OCI-M2 (cell line): ENCODE measurements around the gene TEN1.
"Not testable (repeated sequence)": the region's sequence is repeated elsewhere in the genome, so short reads cannot be mapped to it uniquely, and the experiment has no call there.

ENCODE experiments used
- DNase-seq: peaks from one replicate; lab custom pipeline; 2025; ENCODE audit not compliant: unreplicated experiment; lab: John Stamatoyannopoulos, UW

Gene TEN1

GRCh38 chr17:76024353-76024752, 45.3 kb downstream of the TEN1 start:
- no peak for DNase-seq

- DNase-seq, result no peak
Observed at GRCh38 chr17:76025294-76025693, 46.3 kb downstream of the TEN1 start.

DNA sequence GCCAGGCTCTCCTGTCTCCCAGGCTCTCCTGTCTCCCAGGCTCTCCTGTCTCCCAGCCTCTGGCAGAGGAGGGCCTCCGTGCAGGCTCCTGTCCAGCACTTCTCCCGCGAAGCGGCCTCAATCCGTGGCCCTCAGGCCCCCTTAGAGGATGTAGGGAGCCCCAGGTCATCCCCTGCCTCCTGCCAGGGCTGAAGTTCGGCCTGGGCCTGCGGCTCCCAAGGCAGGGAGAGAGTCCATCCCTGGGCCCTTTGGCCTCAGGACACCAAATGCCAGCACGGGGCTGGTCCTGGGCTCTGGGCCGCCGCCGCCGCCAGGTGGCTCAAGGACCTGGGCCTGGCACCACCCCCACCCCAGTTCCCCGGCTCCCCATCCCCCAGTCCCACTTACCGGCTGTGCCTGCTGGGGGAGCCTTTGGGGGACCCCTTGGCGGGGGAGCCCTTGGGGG, 47.7 kb downstream of the TEN1 start:
- DNase-seq, result no peak

DNA sequence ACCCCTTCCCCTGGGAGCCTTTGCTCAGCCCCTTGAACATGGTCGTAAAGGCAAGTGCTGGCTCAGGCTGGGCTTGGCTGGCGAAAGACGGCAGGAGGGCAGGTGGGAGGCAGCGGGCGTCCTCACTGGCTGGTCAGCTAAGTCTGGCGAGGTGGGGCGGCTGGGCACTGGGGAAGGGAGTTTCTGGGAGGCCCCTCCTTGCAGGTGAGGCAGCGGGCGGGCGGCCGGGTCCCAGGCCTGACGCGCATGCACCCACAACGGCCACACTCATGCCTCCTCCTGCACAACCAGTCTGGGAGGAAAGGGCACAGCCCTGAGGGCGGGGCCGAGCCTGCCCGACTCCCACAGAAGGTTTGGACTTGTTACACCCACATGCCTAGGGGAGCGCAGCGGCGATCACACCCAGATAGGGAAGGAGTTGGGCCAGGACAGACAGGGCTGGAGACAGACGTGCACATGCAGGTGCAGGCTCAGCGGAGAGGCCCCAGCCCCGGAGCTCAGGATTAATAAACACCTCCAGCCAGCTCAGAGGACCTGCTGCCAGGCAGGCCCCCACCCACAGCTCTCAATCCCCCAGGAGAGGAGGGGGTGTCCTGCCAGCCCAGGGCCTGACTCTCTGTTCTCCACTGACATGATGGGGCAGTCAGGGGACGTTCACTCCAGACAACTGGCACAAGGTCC, 48.3 kb downstream of the TEN1 start, which contains the start of gene EVPL:
TSS of gene EVPL (minus strand) at position 148 of the 681 bp plus-strand sequence. CDS start at position 40, 108 bp downstream.
- no peak for DNase-seq

- no peak for DNase-seq
Observed at GRCh38 chr17:76032073-76032779, 53.2 kb downstream of the TEN1 start.

GRCh38 chr17:76032780-76033108, 53.7 kb downstream of the TEN1 start:
- DNase-seq, result no peak

DNA sequence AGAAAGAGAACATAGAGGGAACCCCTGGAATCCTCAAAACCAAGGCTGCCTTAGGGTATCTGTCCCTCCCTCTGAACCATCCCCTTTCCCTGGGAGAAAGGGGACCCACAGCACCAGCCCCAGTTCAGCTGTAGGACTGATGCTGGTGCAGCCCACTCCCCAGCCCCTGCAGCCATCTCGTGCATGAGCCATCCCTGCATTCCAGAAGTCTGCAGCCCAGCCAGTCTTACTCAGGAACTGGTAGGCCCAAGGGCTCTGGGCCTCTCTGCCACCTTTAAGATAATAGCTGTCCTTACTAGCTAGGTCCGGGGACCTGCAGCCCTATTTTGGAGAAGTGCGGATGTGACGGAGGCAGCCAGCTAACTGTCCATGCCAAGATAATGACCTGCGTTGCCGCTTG, 54.1 kb downstream of the TEN1 start:
- DNase-seq, result no peak

DNA sequence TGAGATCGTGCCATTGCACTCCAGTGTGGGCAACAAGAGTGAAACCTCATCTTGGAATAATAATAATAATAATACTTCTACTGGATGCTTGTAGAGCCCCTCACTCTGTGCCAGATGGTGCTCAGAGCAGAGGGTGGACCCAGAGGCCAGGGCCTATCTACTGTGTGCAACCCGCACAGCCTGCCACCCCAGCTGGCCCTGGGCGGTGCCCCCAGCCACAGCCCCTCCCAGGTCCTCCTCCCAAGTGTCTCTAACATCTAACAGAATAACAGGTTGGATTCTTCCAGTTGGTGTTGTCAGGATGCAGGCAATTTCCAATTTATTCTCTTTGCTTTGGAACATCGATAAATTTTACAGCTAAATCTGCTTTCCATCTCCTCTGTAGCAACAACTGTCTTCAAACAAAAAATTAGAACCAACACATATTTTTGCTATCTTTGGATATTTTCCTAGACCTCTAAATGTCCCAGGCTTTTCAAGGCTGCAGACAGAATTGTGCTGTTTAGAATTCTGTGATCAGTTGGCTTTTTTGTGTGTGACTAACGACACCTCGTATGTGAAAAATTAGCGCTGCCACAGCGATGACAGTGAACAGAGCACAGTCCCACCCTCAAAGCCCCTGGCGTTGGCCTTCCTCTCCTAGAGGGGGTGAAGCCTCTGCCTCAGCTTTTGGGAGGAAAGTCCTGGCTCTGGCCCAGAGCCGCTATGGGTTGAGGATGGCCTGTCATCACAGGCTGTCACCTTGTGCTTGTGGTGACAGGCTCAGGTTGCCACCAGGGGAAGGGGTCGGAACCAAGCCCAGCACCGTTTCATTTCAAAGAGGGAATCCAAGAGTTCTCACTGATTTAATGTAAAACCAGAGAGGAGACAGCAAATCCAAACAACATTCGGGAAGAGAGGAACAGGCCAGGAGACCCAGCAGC, 55.6 kb downstream of the TEN1 start:
- DNase-seq, result no peak

GRCh38 chr17:76036497-76037261, 57.6 kb downstream of the TEN1 start:
- no peak for DNase-seq

DNA sequence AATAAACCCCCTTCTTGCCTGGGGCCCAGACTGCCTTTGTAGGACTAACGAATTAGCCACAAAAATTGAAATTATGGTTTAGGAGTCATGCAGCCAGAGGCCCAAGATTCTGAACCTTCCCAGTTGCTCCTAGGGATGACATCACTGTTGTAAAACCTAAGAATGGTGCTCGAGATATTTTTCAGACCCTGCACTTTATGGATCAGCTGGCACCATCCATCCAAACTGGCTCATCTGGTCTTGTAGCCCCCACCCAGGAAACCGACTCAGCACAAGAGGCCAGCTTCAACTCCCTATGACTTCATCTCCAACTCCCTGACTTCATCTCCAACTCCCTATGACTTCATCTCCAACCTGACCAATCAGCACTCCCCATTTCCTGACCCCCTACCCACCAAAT, 59.0 kb downstream of the TEN1 start:
- DNase-seq, result no peak

- DNase-seq, result no peak
Observed at GRCh38 chr17:76039121-76039520, 60.1 kb downstream of the TEN1 start.

DNA sequence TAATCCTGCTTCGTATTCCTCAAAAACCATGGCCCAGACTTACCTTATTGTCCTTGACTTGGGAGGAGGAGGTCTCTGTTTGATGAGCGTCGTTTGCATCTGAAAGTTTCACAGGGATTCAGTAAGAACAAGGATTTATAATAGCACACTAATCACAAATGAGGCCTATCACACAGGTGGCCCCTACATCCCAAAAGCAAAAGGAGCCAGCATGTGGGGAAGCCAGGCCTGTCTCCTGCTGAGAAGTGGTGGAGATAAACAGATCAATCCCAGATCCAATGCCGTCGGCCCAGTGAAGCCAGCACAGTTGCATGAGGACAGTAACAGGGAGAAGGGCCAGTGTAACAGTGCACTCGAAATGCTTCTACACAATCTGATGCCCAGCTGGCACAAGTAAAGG, 61.3 kb downstream of the TEN1 start:
- no peak for DNase-seq

DNA sequence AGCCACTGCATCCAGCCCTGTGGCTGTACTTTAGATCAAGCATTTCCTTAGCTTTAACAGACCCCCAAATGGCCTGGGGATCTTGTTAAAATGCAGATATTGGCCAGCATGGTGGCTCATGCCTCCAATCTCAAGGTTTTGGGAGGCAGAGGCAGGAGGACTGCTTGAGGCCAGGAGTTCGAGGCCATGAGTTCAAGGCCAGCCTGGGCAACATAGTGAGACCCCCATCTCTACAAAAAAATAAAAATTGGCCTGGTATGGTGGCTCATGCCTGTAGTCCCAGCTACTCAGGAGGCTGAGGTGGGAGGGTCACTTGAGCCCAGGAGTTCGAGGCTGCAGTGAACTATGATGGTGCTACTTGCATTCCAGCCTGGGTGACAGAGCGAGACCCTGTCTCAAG, 63.8 kb downstream of the TEN1 start:
- not testable (repeated sequence) for DNase-seq

- DNase-seq, result not testable (repeated sequence)
Observed at GRCh38 chr17:76044475-76045007, 65.5 kb downstream of the TEN1 start.

- DNase-seq, result no peak
Observed at GRCh38 chr17:76046064-76046463, 67.0 kb downstream of the TEN1 start.

DNA sequence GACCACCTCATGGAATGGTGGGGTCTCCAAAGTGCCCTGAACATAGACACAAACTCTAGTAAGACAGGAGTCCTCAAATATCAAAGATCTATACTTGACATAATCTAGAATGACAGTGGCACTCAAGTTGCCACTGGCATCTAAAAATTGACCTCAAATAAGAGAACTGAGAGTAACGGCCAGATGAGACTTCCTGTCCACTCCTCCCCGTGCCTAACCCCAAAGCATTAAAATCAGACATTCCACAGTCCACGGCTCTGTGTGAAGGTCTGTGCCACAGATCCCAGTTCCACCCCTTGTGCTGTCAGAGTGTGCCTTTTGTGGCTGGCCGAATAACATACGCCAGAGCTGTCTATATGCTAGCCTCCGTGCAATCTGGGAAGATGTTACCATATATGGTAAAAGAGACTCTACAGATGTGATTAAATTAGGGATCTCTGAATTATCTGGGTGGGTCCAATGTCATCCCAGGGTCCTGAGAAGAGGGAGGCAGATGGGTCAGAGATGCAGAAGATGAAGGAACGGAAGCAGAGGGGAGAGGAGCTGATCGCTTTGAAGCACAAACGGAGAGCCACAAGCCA, 69.1 kb downstream of the TEN1 start:
- DNase-seq, result no peak

DNA sequence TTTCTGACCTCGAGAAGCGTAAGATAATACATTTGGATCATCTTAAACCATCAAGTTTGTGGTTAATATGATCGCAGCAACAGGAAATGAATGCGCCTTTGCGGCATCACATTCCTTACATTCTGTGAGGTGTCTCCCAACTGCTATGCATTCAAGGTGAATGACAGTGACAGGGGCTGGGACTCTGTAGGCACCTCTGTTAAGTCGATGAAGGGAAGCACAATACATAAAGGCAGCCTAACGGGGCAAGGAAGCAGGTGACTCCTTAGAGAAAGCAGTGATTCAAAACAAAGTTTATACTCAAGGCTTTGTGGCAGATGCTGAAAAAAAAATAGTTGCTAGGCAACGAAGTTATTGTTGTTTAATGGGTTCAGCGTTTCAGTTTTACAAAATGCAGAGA, 69.7 kb downstream of the TEN1 start:
- no peak for DNase-seq

DNA sequence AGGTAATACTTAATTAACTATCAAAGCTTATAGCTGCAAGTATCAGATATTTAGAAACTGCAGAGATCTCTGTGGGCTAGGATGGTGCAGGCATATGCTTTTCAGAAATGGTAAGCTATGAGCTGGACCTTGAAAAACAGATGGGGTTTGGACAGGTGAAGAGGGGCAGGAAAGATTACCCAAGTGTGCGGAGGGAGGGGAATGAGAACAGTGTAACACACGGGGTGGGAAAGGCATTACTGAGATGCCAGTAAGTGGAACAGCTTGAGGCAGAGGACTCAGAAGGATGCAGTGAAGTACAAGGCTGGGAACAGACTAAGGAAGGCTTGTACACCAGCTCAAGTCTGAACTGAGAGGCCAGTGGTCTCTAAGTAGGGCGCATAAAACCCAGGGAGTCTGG, 70.2 kb downstream of the TEN1 start:
- DNase-seq, result no peak

DNA sequence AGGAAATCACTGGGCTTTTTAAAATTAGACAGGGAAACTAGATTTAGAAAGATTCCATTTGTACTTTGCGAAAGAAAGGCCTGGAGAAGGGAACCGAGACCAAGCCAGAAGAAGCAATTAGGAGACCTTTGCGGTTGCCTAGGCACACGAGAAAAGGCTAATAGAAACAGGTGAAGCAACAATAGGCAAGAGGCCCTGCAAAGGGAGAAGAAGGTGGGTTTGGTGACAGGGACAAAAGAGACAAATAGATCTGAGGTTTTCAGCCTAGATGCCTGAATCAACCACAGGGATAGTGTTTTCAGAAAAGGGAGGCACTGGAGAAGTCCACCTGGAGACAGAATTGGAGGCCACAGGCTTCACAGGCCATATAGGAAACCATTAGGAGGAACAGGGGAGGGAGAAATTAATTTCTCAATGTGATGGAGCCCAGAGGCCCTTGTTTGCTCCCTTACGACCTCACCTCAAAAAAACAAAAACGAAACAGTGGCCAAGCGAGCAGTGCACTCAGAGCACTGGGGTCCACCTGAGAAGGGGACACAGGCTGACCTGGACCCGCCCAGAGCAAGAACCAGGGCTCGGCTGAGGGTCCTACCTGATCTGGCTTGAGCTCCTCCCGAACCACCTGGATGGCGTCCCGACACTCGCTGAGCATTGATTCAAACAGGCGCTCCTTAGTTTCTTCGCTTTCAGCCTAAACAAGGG, 70.9 kb downstream of the TEN1 start:
- DNase-seq, result no peak
